Calu3 (cell line): ENCODE measurements around the gene RCSD1. TPM values are rescaled to one million over a fixed set of nuclear protein-coding genes. Genes with fewer than 3 reads are reported as not detected.

Experiments used
- BruUV-seq: library from RNA; stranded (reverse); fragments of 400-500 nt; replicated peaks from 2 replicates; lab custom pipeline; 2021; lab: Mats Ljungman, UMichigan
- CTCF ChIA-PET: fragments of 300-600 bp; sonication (Branson Sonifier 250); formaldehyde crosslinking; loops from one replicate; lab custom pipeline; 2022; ENCODE audit warnings: antibody characterized with exemption; lab: Charles Lee
- DNase-seq: peaks from one replicate; pipeline ENCODE4 v3.0.0; 2022
- H3K27ac Mint-ChIP-seq: one replicate; pipeline ENCODE4 v1.8.0; 2022; ENCODE audit warnings: mixed read lengths; ENCODE audit not compliant: unreplicated experiment
- H3K27me3 Mint-ChIP-seq: one replicate; pipeline ENCODE4 v1.8.0; 2022; ENCODE audit warnings: mixed read lengths; ENCODE audit not compliant: unreplicated experiment
- H3K36me3 Mint-ChIP-seq: one replicate; pipeline ENCODE4 v1.8.0; 2022; ENCODE audit warnings: mild to moderate bottlenecking, moderate library complexity, mixed read lengths; ENCODE audit not compliant: insufficient read depth, unreplicated experiment
- H3K4me1 Mint-ChIP-seq: one replicate; pipeline ENCODE4 v1.8.0; 2022; ENCODE audit warnings: mild to moderate bottlenecking, low read depth, mixed read lengths; ENCODE audit not compliant: unreplicated experiment
- H3K4me3 Mint-ChIP-seq: one replicate; pipeline ENCODE4 v1.8.0; 2022; ENCODE audit warnings: mild to moderate bottlenecking, low read depth, moderate library complexity, mixed read lengths; ENCODE audit not compliant: unreplicated experiment
- H3K9me3 Mint-ChIP-seq: one replicate; pipeline ENCODE4 v1.8.0; 2022; ENCODE audit warnings: low read depth, mixed read lengths; ENCODE audit not compliant: unreplicated experiment
- intact Hi-C: fragments of 100-400 bp; cut with micrococcal nuclease; formaldehyde crosslinking; loops from one replicate; pipeline ENCODE4 v1.10.0; 2022; ENCODE audit not compliant: unreplicated experiment
- total RNA-seq: library from RNA; stranded (reverse); gene quantifications from 2 replicates; pipeline ENCODE4 v1.2.3, GENCODE V29; 2022
- TF ChIP-seq, protein P1 (sequence below): fragments of 200-600 bp; IDR thresholded peaks from one replicate; pipeline ENCODE4 v1.8.0; 2022; ENCODE audit warnings: antibody characterized with exemption; ENCODE audit not compliant: unreplicated experiment

Gene RCSD1
- total RNA-seq, 1 experiment from 2014 or later: not detected

DNA sequence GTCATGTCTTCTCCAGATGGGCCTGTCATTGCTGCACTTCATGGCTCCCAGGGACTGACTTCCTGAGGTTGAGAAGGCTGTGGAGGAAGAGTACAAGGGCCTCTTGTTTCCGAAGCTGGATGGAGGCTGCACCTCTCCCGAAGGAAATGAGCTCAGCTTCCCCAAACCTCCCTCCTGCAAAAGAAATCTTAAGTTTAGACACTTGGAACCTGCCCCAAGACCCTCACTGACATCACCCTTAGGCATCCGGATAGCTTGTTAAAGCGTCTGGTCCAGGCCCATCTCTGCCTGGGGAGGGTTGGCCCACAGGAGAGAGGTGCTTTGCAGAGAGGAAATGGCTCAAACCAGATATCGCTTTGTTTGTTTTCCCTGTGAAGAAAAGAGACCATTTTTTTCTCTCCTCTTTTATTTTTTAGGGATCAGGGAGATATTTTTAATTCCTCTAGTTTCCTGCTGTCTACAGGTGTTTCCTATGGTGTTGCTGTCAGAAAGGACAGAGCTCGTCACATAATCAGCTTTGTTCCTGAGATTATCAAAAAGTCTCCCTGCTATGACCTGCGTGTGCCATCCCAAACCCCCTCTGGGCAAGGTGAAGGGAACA, 25.0 kb downstream of the RCSD1 start:
- no peak overlapping the region for H3K4me3 Mint-ChIP-seq
- no peak for DNase-seq
- no peaks in the 10 kb centered on the region for H3K9me3 Mint-ChIP-seq
- H3K36me3 Mint-ChIP-seq: no peaks in the 10 kb centered on the region
- CTCF ChIA-PET: no interaction called here
- intact Hi-C loops: no loop called here
- peaks cover 9% of the 10 kb centered on the region for H3K4me1 Mint-ChIP-seq
- TF ChIP-seq, protein P1, sequence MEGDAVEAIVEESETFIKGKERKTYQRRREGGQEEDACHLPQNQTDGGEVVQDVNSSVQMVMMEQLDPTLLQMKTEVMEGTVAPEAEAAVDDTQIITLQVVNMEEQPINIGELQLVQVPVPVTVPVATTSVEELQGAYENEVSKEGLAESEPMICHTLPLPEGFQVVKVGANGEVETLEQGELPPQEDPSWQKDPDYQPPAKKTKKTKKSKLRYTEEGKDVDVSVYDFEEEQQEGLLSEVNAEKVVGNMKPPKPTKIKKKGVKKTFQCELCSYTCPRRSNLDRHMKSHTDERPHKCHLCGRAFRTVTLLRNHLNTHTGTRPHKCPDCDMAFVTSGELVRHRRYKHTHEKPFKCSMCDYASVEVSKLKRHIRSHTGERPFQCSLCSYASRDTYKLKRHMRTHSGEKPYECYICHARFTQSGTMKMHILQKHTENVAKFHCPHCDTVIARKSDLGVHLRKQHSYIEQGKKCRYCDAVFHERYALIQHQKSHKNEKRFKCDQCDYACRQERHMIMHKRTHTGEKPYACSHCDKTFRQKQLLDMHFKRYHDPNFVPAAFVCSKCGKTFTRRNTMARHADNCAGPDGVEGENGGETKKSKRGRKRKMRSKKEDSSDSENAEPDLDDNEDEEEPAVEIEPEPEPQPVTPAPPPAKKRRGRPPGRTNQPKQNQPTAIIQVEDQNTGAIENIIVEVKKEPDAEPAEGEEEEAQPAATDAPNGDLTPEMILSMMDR: no peak
- H3K27me3 Mint-ChIP-seq: peaks cover 32% of the 10 kb centered on the region
- H3K27ac Mint-ChIP-seq: no peak overlapping the region
- BruUV-seq: no TSS peak

DNA sequence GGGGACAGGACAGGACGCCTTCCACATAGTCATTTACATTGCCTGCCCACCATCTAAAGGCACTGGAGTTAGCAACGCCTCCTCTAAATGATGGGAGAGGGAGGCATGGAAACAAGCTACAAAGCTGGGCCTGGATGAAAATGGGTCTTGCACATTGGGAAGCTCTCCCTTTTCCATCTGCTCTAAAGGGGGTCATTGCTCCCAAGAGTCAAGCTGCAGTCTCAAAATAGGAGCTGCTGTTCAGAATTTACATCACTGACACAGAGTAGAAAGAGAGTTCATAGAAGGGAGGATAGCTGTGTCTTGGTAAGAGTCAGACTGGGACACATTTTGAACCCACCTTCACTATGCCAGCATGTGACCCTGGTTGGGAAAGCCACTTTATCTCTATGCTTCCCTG, 26.6 kb downstream of the RCSD1 start:
- no TSS peak for BruUV-seq
- no peaks in the 10 kb centered on the region for H3K9me3 Mint-ChIP-seq
- no peak overlapping the region for H3K27ac Mint-ChIP-seq
- H3K36me3 Mint-ChIP-seq: no peaks in the 10 kb centered on the region
- peaks cover 37% of the 10 kb centered on the region for H3K27me3 Mint-ChIP-seq
- TF ChIP-seq, protein P1: no peak
- peaks cover 2% of the 10 kb centered on the region for H3K4me1 Mint-ChIP-seq
- intact Hi-C loops: no loop called here
- CTCF ChIA-PET: interaction anchor here (0.5 kb wide), 1 partner anchor 1708 kb away, joined by 7 read pairs; no protein-coding TSS in a partner anchor
- no peak overlapping the region for H3K4me3 Mint-ChIP-seq
- no peak for DNase-seq

DNA sequence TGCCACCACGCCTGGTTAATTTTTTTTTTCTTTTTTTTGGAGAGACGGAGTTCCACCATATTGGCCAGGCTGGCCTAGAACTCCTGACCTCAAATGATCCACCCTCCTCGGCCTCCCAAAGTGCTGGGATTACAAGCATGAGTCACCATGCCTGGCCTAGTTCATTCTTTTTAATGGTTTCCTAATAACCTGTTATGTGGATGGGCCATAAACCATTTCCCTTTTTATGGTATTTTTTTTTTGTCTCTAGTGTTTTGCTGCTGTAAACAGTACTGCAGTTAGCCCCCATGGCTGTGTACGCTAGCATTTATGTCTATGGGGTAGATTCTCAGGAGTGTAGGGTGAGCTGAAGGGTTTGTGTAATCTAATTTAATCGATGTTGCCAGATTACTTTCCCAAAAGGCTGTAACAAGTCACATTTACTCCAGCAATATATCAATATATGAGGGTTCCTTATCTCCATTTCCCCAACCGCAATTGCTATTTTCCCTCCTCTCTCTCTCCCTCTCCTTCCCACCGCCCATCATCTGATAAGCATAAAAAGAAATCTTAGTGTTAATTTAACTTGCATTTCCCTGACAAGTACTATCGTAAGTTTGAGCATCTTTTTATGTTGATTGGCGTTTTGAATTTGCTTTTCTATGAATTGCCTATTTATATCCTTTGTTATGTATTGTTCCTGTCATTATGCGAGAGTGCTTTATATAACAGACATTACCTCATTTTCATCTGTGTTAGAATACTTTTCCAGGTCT, 28.7 kb downstream of the RCSD1 start:
- TF ChIP-seq, protein P1: no peak
- no peaks in the 10 kb centered on the region for H3K9me3 Mint-ChIP-seq
- no TSS peak for BruUV-seq
- intact Hi-C loops: no loop called here
- H3K4me3 Mint-ChIP-seq: no peak overlapping the region
- H3K36me3 Mint-ChIP-seq: no peaks in the 10 kb centered on the region
- H3K27me3 Mint-ChIP-seq: peaks cover 41% of the 10 kb centered on the region
- no peak for DNase-seq
- CTCF ChIA-PET: no interaction called here
- no peaks in the 10 kb centered on the region for H3K4me1 Mint-ChIP-seq
- H3K27ac Mint-ChIP-seq: no peak overlapping the region

DNA sequence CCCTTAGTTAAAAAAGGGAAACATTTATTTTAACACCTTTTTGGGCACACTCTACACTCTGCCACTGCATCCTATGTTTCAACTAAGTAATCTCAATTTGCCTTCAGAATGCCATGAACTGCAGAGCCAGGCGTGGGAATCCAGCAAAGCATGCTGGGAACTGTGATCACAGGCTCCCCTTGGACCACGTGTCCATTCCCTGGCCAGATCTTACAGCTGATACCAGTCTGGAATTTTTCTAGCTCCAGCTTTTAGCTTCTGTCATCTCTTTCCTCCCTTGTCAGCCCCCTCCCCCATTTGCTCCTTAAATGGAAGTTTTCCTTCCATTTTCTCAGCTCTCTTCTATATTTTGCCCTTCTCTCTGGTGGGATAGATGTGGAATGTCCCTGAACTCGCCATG, 29.4 kb downstream of the RCSD1 start:
- Mint-ChIP-seq H3K9me3 (no peaks in the 10 kb centered on the region), H3K4me3 (no peak overlapping the region), H3K4me1 (no peaks in the 10 kb centered on the region), H3K27ac (no peak overlapping the region), H3K36me3 (no peaks in the 10 kb centered on the region), H3K27me3 (peaks cover 34% of the 10 kb centered on the region)
- no TSS peak for BruUV-seq
- CTCF ChIA-PET: no interaction called here
- TF ChIP-seq, protein P1: no peak
- intact Hi-C loops: no loop called here
- no peak for DNase-seq
